ENCODE data around the gene MROH7. TPM values are rescaled to one million over a fixed set of nuclear protein-coding genes. Genes with fewer than 3 reads are reported as not detected.

MROH7 gene
- total RNA-seq, 2 experiments from 2014 or later, result 0.12 to 0.14 TPM

- no peak overlapping the region for H3K4me3 Mint-ChIP-seq
- peaks cover 11% of the 10 kb centered on the region for H3K9me3 Mint-ChIP-seq
- no peak for DNase-seq
- H3K36me3 Mint-ChIP-seq, result peaks cover 1% of the 10 kb centered on the region
- H3K4me1 Mint-ChIP-seq, result no peaks in the 10 kb centered on the region
- no peaks in the 10 kb centered on the region for H3K27me3 Mint-ChIP-seq
- no peak overlapping the region for H3K27ac Mint-ChIP-seq
Measured at GRCh38 chr1:54658164-54658913, 16.8 kb downstream of the MROH7 start.

- Mint-ChIP-seq H3K4me1 (no peaks in the 10 kb centered on the region), H3K36me3 (no peaks in the 10 kb centered on the region), H3K9me3 (peaks cover 2% of the 10 kb centered on the region), H3K27ac (no peak overlapping the region), H3K27me3 (no peaks in the 10 kb centered on the region), H3K4me3 (no peak overlapping the region)
- DNase-seq, result no peak
Measured at GRCh38 chr1:54663725-54664124, 22.1 kb downstream of the MROH7 start.

- Mint-ChIP-seq H3K4me1 (no peaks in the 10 kb centered on the region), H3K36me3 (no peaks in the 10 kb centered on the region), H3K27ac (no peak overlapping the region), H3K9me3 (peaks cover 2% of the 10 kb centered on the region), H3K27me3 (no peaks in the 10 kb centered on the region), H3K4me3 (no peak overlapping the region)
- no peak for DNase-seq
Measured at GRCh38 chr1:54664364-54664763, 22.8 kb downstream of the MROH7 start.

GRCh38 chr1:54665852-54666251 lies 24.3 kb downstream of the MROH7 start:
- no peak overlapping the region for H3K27ac Mint-ChIP-seq
- H3K4me1 Mint-ChIP-seq, result no peaks in the 10 kb centered on the region

DNA sequence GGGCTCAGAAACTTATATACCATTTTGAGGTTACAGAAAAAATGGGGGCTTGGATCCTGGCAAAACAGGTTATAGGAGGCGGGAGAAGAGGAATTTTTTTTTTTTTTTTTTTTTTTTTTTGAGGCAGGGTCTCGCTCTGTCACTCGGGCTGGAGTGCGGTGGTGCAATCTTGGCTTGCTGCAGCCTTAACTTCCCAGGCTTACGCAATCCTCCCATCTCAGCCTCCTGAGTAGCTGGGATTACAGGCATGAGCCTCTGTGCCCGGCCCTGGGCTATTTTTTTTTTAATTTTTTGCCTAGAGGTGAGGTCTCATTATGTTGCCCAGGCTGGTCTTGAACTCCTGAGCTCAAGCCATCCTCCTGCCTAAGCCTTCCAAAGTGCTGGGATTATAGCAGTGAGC lies 24.7 kb downstream of the MROH7 start:
- Mint-ChIP-seq H3K36me3 (no peaks in the 10 kb centered on the region), H3K4me1 (no peaks in the 10 kb centered on the region), H3K27me3 (no peaks in the 10 kb centered on the region), H3K9me3 (no peaks in the 10 kb centered on the region), H3K4me3 (no peak overlapping the region), H3K27ac (no peak overlapping the region)
- DNase-seq, result no peak

More at GRCh38 chr1:54665852-54666251, 24.3 kb downstream of the MROH7 start:
- Mint-ChIP-seq H3K36me3 (no peaks in the 10 kb centered on the region), H3K27me3 (no peaks in the 10 kb centered on the region), H3K4me3 (no peak overlapping the region), H3K9me3 (no peaks in the 10 kb centered on the region)
- DNase-seq, result no peak

GRCh38 chr1:54667797-54668196 lies 26.2 kb downstream of the MROH7 start:
- no peak overlapping the region for H3K4me3 Mint-ChIP-seq
- no peaks in the 10 kb centered on the region for H3K27me3 Mint-ChIP-seq
- no peaks in the 10 kb centered on the region for H3K9me3 Mint-ChIP-seq
- H3K36me3 Mint-ChIP-seq, result no peaks in the 10 kb centered on the region
- DNase-seq, result no peak
- no peaks in the 10 kb centered on the region for H3K4me1 Mint-ChIP-seq
- H3K27ac Mint-ChIP-seq, result no peak overlapping the region

GRCh38 chr1:54668567-54668966 lies 27.0 kb downstream of the MROH7 start:
- Mint-ChIP-seq H3K27ac (no peak overlapping the region), H3K4me1 (no peaks in the 10 kb centered on the region), H3K36me3 (no peaks in the 10 kb centered on the region), H3K4me3 (no peak overlapping the region), H3K27me3 (no peaks in the 10 kb centered on the region), H3K9me3 (no peaks in the 10 kb centered on the region)
- no peak for DNase-seq

- peak; percentile 68 for DNase-seq
- no peaks in the 10 kb centered on the region for H3K4me1 Mint-ChIP-seq
- no peaks in the 10 kb centered on the region for H3K36me3 Mint-ChIP-seq
- no peaks in the 10 kb centered on the region for H3K9me3 Mint-ChIP-seq
- no peak overlapping the region for H3K4me3 Mint-ChIP-seq
- no peaks in the 10 kb centered on the region for H3K27me3 Mint-ChIP-seq
- no peak overlapping the region for H3K27ac Mint-ChIP-seq
Measured at GRCh38 chr1:54671985-54672608, 30.5 kb downstream of the MROH7 start.

DNA sequence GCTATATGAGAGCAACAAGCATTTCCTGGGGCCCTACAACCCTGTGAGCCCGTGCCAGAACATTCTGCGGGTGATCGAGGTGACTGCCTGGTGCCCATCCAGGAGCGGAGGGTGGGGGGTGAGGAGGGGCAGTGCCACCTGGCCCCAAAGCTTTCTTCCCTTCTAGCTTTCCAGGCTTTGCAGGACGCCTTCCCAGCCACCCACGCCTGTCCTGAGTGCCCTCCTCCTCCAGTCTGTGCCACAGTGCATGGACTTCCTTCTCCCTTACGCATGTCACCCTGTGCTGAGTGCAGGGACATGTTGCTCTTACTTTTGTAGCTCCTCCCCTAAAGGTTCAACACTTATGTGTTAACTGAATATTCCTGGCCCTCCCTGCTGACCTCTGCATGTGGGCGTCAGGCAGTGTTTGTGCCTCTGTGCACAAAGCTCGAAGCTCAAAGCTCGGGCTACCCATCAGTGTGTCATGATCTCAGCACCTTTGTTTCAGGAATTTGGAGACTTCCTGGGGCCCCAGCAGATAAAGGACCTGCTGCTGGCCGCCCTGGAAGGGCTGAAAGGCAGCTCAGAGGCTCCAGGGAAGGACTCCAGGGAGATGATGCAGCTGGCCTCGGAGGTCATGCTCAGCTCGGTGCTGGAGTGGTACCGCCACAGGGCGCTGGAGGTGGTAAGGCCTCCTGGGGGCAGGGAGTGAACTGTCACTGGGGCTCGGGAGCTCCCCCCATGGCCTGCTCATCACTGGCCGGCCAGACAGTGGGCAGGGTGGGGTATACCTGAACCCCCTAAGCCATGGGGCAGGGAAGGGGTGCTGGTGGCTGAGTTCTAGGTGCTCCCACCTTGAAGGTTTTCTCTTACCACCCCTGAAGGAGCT lies 37.4 kb downstream of the MROH7 start:
- Mint-ChIP-seq H3K4me3 (no peak overlapping the region), H3K4me1 (no peaks in the 10 kb centered on the region), H3K27me3 (no peaks in the 10 kb centered on the region), H3K27ac (no peak overlapping the region), H3K9me3 (no peaks in the 10 kb centered on the region), H3K36me3 (no peaks in the 10 kb centered on the region)
- no peak for DNase-seq

DNA sequence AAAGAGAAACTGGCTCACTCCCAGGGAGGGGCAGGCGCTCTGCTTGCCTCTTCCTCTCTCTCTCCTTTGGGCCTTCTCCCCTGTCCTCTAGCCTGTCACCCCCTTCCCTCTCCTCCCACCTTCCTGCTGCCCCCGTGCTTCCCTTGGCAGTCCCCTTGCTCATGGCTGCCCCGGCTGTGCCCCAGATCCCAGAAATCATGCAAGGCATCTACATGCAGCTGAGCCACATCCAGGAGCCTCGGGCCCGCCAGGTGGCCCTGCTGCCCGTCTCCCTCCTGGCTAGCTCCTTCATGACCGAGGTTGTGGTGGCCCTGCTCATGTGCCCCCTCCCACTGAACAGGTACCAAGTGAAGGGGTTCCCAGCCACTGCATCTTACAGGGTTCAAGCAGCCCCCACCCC lies 38.1 kb downstream of the MROH7 start:
- no peak overlapping the region for H3K27ac Mint-ChIP-seq
- no peaks in the 10 kb centered on the region for H3K36me3 Mint-ChIP-seq
- H3K4me3 Mint-ChIP-seq, result no peak overlapping the region
- no peaks in the 10 kb centered on the region for H3K9me3 Mint-ChIP-seq
- DNase-seq, result no peak
- no peaks in the 10 kb centered on the region for H3K27me3 Mint-ChIP-seq
- H3K4me1 Mint-ChIP-seq, result no peaks in the 10 kb centered on the region

DNA sequence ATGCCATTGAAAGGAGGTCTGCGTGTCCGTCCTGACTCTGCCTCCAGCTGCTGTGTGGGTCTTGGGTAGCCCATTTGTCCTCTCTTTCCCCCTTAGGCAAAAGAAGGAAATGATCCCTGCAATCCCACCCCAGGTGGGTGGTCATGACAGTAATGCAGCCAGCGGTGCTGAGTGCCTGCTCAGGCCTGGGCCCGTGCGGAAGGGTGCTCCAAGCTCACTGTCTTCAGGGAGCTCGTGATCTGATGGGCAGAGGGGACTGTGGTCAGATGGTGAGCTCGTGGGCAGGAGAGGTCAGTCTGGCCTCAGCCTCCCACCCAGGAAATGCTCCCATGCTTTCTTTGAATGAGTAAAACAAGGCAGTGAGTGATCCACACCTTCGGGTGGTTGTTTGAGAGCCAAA lies 38.8 kb downstream of the MROH7 start:
- no peaks in the 10 kb centered on the region for H3K27me3 Mint-ChIP-seq
- no peak overlapping the region for H3K4me3 Mint-ChIP-seq
- H3K4me1 Mint-ChIP-seq, result no peaks in the 10 kb centered on the region
- no peaks in the 10 kb centered on the region for H3K9me3 Mint-ChIP-seq
- DNase-seq, result no peak
- H3K36me3 Mint-ChIP-seq, result no peaks in the 10 kb centered on the region
- H3K27ac Mint-ChIP-seq, result no peak overlapping the region

GRCh38 chr1:54681358-54681757 lies 39.8 kb downstream of the MROH7 start:
- Mint-ChIP-seq H3K4me3 (no peak overlapping the region), H3K27ac (no peak overlapping the region), H3K36me3 (no peaks in the 10 kb centered on the region), H3K27me3 (no peaks in the 10 kb centered on the region), H3K9me3 (no peaks in the 10 kb centered on the region), H3K4me1 (no peaks in the 10 kb centered on the region)
- DNase-seq, result no peak

DNA sequence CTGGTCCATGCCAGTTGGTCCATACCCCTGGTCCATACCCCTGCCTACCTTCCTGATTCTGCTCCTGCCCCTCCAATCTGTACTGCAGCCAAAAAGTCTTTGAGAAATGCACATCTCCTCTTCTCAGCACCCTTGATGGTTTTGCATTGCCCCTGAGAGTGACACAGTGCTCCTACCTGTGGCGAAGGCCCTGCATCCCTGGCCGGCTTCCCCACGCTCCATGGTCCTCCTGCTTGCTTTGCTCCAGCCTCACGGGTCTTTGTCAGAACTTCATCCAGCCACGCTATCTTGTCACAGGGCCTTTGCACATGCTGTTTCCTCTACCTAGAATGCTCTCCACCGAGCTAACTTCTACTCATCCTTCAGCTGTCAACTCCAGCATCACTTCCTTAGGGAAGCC lies 41.9 kb downstream of the MROH7 start:
- no peaks in the 10 kb centered on the region for H3K36me3 Mint-ChIP-seq
- no peaks in the 10 kb centered on the region for H3K9me3 Mint-ChIP-seq
- no peaks in the 10 kb centered on the region for H3K4me1 Mint-ChIP-seq
- no peak overlapping the region for H3K27ac Mint-ChIP-seq
- no peak overlapping the region for H3K4me3 Mint-ChIP-seq
- no peaks in the 10 kb centered on the region for H3K27me3 Mint-ChIP-seq
- no peak for DNase-seq

- Mint-ChIP-seq H3K27me3 (no peaks in the 10 kb centered on the region), H3K9me3 (no peaks in the 10 kb centered on the region), H3K36me3 (no peaks in the 10 kb centered on the region), H3K27ac (no peak overlapping the region), H3K4me3 (no peak overlapping the region), H3K4me1 (no peaks in the 10 kb centered on the region)
- no peak for DNase-seq
Measured at GRCh38 chr1:54685335-54685905, 43.8 kb downstream of the MROH7 start.

DNA sequence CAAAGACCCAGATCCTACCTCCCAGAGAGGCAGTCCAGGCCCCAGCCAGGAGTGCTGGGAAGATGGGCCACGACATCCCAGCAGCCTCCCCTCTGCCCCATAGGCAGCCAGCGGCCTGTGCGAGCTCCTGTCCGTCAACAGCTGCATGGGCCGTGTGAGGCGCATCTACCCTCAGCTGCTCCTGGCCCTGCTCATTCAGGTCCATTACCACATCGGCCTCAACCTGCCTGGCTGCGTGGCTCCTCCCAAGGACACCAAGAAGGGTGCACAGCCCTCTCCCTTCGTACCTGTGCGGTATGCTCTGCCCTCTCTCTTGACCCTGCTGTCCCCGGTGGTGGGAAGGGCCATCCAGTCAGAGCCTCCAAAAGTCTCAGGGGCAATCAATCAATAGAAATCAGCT lies 44.6 kb downstream of the MROH7 start:
- Mint-ChIP-seq H3K4me3 (no peak overlapping the region), H3K27me3 (no peaks in the 10 kb centered on the region), H3K27ac (no peak overlapping the region)

More for the DNA sequence above, 44.6 kb downstream of the MROH7 start:
- Mint-ChIP-seq H3K4me1 (no peaks in the 10 kb centered on the region), H3K36me3 (no peaks in the 10 kb centered on the region), H3K9me3 (no peaks in the 10 kb centered on the region)
- DNase-seq, result no peak
